NCI-H1417 treated with DMSO at 0.1 percent for 48 hours (cell line): Measurements from ENCODE around the gene ZC3H18.
"Not testable (repeated sequence)": the region's sequence is repeated elsewhere in the genome, so short reads cannot be mapped to it uniquely, and the experiment has no call there.

Experiments
- DNase-seq: peaks from one replicate; lab custom pipeline; 2025; lab: John Stamatoyannopoulos, UW

Gene ZC3H18

DNA sequence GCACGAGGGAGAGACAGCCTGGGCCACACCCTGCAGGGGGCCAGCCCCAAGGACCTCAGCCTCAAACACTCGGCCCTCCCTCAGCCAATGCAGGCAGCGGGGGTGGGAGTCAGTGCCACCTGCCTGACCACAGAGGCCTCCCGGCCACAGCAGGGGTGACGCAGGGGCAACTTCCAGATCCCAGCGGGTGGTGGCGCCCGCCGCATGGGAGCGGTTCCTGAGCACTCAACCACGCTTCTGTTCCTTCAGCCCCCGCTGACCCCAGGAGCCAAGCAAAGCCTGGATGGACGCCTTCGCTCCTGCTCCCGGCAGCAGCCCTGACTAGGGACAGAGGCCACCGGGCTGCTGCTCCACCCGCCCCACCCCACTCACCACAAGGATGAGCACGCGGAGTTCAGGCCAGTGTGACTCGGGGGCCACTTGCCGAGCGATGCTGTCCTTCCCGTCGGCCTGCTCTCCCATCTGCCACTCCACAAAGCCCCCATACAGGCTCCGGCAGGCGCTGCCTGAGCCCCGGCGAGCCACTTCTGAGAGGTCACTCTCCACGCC, 85.6 kb downstream of the ZC3H18 start:
- no peak for DNase-seq

DNA sequence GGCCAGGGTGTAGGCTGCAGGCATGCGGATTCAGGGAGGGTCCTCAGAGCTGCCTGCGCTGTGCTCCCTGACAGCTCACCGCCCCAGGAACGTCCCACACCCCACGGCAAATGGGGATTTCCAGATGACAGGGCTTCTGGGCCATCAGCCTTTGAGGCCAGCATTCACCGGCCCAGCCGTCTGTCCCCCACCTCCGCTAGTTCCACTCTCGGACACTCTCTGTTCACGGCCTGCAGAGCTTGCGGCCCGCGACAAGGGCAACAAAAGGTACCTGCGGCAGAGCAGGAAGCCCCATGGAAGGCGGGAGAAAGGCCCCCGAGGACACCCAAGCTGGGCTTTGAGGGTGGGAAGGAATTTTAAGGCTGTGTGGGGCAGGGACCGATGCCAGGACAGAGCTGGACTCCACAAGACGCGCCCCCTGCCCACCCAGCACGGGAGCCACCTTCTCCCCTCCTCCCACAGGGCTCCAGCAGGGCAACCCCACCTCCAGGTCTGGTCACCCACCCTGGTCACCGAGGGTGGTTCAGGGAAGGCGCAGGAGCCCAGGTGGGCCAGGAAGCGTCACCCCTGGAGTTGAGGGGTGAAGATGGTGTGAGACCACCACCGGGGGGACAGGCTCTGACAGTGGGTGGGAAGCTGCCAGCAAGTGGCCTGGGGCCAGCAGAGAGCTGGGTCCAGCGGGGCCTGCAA, 86.2 kb downstream of the ZC3H18 start:
- DNase-seq = no peak

- DNase-seq = no peak
Observed at GRCh38 chr16:88657371-88657770, 87.2 kb downstream of the ZC3H18 start.

DNA sequence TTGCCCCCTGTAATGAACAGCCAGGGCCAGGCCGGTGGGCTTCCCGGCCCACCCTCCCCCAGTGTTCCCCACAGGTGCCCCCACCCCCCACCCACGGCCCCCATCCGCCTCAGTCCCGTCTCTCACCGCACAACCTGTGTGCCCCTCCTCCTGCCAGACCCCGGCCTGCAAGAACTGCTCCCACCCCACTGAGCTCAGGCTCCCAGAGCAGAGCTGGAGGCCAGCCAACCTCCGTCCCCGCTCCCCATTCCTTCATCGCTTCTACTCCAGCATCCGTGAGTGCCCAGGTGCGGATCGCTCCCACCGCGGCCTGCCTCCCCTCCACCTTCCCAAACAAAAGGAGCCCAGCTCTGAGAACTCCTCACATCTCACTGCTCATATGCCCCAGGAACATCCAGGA, 88.5 kb downstream of the ZC3H18 start:
- no peak for DNase-seq

GRCh38 chr16:88659160-88659559, 89.0 kb downstream of the ZC3H18 start:
- DNase-seq = no peak

DNA sequence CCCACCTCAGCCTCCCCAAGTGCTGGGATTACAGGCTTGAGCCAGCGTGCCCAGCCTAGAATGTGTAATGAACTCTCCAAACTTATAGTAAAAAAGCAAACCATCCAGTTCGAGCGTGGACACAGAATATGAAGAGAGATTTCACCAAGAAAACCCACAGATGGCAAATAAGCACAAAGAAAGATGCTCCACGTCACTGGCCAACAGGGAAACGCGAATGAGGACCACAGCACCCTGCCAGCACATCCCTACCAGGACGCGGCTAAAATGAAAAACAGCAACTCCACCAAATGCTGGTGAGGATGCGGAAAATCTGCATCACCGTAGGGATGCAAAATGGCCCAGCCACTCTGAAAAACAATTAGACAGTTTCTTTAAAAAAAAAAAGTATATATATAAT, 91.3 kb downstream of the ZC3H18 start:
- DNase-seq = no peak

DNA sequence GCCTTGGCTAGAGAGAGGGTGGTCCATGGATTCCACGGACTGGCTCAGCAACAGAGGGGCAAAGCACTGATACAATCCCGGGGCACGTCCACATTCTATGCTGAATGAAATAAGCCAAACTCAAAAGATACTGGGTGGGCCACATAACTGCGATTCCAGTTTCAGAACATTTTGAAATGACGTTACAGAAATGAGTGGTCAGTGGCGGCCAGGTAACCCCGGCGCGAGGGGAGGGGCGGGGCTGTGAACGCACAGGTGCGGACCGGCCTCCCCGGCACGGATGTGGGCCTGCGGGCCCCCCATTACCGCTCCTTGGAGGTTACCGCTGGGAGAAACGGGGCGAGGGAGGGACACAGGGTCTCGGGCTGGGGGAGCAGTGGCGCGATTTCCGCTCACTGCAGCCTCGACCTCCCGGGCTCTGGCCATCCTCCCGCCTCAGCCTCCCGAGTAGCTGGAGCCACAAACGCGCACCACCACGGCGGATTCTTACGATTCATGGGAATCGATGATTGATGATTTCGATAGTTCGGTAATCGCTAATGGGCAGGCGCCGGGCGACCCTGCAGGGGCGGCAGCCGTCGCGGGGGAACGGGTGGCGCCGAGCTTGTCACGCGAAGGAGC, 92.1 kb downstream of the ZC3H18 start:
- no peak for DNase-seq

DNA sequence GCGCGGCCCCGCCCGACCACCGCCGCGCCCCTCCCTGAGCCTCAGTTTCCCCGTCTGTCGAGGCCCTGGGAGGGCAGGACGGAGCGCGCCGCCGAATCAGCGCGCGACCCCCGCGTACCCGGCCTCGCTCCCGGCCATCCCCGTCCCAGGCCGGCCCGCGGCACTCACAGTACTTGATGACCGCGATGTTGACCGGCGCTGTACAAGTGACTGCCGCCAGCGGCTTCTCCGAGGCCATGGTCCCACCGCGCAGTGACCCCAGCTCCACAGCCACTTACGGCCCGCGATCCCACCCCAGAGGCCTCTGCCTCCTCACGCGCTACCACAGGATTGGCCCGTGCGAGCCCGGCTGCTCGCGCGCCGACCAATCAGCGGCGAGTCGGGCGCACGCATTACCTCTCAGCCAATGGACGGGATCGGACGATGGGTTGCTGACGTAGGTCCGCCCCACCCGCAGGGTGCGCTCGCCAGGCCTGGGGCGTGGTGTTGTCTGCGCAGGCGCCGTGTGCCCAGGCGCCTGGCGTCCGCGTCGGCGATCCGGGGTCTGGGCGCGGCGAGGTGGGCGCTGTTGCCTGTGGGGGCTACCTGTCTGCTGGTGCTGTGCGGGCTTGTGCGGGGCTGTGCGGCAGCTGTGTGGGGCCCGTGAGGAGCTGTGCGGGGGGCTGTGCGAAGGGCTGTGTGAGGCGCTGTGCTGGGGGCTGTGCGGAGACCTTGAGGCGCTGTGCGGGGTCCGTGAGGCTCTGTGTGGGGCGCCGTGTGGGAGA, 92.8 kb downstream of the ZC3H18 start, which contains the start of gene MVD:
Gene MVD (minus strand): TSS at position 249 of the 764 bp plus-strand sequence. CDS start 11 bp downstream, at position 238.
- DNase-seq = peak; percentile 72

GRCh38 chr16:88665148-88665547, 94.9 kb downstream of the ZC3H18 start:
- DNase-seq = no peak

DNA sequence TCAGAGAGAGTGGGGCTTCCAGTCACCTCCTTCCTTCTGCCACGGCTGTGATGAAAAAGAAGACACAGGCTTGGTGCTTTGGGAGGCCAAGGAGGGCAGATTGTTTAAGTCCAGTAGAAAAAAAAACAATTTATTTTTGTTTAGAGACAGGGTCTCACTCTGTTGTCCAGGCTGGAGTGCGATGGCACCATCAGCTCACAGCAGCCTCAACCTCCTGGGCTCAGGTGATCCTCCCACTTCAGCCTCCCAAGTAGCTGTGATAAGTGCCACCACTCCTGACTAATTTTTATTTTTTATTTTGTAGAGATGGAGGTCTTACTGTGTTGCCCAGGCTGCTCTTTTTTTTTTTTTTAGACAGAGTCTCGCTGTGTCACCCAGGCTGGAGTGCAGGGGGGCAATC, 95.4 kb downstream of the ZC3H18 start:
- DNase-seq = no peak

- no peak for DNase-seq
Observed at GRCh38 chr16:88667461-88667860, 97.3 kb downstream of the ZC3H18 start.

GRCh38 chr16:88669493-88669892, 99.3 kb downstream of the ZC3H18 start:
- DNase-seq = not testable (repeated sequence)

GRCh38 chr16:88669980-88670379, 99.8 kb downstream of the ZC3H18 start:
- no peak for DNase-seq

GRCh38 chr16:88671806-88672205, 101.6 kb downstream of the ZC3H18 start:
- DNase-seq = no peak

GRCh38 chr16:88672776-88673175, 102.6 kb downstream of the ZC3H18 start:
- DNase-seq = no peak

DNA sequence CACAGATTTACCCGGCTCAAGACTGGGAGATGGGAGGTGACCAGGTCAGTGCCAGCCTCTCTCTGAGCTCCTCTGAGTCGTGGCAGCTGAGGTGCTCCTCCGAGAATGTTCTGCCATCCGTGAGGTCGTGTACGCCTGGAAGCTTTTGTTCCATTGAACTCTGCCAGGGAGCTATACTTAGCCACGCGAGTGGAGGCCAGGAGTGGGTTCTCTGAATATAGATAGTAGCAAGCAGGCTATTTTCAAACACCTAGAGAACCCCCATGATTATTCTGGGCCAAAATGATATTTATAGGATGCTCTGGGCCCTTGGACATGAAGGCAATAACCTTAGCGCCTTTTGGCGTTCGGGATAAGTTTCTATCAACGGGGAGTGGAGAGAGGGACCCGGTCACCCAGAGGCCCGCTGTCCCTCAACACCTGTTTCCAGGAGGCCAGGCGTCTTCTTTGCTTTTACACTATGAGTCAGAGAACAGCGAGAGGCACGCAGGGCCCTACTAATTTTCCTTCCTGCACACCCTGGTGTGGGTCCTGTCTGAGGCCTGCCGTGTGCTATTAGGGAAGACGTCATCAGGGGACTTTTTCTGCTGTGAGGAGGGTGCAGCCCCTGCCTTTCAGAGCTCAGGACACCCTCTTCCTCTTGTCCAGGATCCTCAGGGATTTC, 103.6 kb downstream of the ZC3H18 start:
- DNase-seq = no peak

- no peak for DNase-seq
Observed at GRCh38 chr16:88676502-88677242, 106.5 kb downstream of the ZC3H18 start.

- no peak for DNase-seq
Observed at GRCh38 chr16:88677721-88678120, 107.5 kb downstream of the ZC3H18 start.

DNA sequence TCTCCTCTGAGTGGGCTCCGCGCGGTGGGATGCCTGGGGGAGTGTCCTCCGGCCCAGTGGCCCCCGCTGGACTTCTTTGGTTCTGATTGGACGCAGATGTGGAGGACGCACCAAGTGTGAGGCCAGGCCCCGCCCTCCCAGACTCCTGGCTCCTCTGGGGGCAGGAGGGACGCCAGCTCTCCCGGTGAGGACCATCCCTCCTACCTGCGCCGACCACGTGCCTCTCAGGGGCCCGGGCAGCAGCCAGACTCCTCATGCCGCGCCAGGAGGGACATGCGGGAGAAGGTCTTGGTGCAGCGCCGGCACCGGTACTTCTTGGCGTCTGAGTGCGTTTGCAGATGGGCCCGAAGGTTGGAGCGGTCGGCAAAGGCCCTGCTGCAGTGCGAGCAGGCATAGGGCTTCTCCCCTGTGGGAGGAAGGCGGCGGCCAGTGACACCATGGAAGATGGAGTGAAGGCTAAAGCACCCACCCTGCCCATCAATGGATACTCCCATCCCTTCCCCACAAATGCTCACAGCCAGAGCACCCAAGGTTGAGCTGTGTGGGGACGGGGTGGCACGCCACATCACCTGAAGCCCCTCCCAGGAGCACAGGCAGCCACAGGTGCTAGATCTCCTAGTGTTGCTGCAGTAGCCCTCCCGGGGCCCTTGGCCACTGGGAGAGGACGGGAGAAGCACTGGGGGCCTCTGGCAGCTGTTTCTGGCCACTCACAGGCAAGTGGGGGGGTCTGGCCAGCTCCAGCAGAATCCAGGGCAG, 108.2 kb downstream of the ZC3H18 start:
- DNase-seq = no peak

GRCh38 chr16:88680554-88681083, 110.4 kb downstream of the ZC3H18 start:
- no peak for DNase-seq
